ENCODE measurements around the gene MRPS6.

GRCh38 chr21:34082769-34083168, 9.4 kb downstream of the MRPS6 start:
- TF ChIP-seq EZH2 (IDR thresholded peaks at IDR 0.05; ENCODE audit: borderline replicate concordance, low read length) (no peak), CTCF (conservative IDR thresholded peaks at IDR 0.05 in 1 of 2, IDR thresholded peaks at IDR 0.05 in 1 of 2; ENCODE audit: extremely low read depth in 1 of 2, insufficient read depth in 1 of 2, low read depth in 1 of 2, low read length in 2 of 2) (no peak)
